Activated CD4-positive, alpha-beta T cell treated with anti-CD3 and anti-CD28 coated beads, Interleukin-2, amount 50 U/mL, for 48 hours (primary cell): Measurements from ENCODE around the gene MBP.

Experiments used
- DNase-seq, 2 experiments: peaks; one replicate each; pipeline ENCODE4 v3.0.0-alpha.2; 2020

The MBP gene

DNA sequence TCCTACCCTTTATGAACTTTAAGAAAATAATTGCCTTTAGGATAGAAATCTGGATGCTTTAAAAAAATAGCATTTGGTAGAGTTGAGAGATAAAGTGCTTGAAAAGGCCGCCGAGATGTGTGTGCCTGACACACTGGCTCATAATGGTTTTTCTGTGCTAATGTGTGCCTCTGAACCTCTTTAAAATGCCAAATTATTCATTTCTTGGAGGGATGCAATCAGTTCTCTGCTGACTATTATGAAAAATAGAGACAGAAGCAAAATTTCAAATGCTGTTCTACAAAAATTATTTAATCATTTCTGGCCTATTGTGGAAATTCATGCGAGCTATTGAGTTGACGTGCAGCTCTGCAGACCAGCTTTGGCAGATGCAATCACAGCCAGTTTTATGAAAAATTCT is 18.0 kb upstream of the MBP start:
- no peak for DNase-seq

DNA sequence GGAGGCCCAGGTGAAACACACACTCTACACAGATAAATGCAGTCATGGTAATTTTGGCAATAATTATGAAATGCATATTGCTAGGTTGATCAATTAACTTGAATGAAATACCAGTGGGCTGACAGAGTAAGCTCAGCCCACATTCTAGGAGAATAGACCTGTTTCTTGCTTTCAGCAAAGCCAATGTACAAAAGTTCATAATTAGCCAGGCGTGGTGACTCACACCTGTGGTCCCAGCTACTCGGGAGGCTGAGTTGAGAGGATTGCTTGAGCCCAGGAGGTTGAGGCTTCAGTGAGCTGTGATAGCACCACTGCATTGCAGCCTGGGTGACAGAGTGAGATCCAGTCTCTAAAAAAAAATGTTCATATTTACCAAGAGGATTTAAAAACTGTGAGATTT is 15.7 kb upstream of the MBP start:
- DNase-seq, result no peak

DNA sequence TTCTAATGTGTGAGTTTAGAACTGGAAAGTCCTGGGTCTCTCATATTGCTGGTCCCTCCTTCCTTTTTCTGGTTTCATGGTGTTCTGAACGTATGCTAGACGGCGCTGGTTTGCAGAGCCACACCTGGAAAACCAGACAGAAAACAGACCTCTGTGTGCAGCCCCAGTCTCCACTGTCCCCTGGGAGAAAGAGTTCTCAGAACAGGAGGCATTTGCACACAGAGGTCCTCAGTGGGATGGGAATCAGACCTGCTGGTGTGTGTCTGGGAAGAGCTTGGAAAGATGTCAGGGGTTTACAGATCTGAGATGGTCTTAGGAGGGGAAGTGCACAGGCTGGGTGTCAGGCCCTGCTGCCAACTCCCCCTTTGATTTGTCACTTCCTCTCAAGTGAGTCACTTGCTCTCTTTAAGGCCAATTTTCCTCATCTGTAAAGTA is 14.9 kb upstream of the MBP start:
- no peak for DNase-seq

DNA sequence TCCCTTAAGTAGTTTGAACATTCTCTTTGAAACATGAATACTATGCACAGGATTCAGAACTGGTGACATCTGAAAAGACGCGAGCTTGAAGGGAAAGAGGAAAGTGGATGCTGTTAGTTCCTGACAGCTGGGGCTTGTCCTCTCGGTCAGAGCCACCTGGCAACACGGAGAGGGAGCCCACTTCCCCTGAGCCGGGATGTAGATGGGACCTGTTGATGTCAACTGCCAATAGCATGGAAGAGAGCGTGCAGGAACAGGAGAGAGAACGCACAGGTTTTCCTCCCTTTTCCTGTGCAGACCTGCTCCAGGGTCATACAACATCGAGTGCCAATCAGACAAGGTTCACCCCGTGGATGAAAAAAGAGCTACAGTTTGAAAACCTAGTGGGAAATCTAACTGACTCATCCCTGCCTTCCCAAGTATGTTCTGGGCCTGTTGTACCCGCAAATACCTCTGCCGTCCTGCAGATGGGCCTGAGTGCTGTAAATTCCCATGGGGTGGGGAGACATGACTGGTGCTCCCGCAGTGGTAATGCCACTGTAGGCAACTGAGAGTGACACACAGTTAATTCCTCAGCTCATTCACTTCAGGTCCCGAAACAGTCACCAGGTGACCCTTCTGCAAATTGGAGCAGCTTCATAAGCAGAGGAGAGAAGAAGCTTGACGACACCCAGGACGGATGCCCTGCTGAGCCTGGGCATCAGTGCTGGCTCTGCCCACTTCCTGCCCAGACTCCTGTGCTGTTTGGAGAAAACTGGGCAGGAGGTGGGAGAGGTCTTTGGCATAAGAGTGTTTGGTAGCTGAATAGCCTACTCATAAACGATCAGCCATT is 13.9 kb upstream of the MBP start:
- DNase-seq, result no peak

DNA sequence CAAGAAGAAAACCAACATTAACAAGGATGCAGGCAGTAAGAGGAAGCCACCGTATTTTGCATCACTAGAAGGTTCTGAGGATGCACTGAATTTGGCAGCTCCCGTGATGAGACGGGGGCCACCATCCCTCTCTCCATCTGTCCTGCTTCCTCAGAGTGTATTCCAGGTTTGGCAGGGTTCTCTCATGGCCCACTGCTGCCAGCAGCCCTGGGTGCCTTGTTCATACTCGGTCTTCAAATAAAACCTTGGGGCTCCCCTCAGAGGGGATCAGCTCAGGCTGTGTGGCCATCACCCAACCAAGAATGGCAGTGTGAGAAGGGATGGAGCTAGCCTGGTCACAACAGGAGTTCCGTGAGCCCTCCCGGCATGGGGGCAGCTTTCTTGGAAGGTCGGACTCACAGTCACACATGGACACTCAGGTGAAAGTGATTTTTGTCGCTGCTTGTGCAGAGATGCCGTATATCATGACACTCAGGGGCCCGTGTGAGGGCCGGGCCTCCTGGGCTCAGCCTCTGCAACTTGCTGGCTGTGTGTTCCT is 12.8 kb upstream of the MBP start:
- DNase-seq, result no peak

DNA sequence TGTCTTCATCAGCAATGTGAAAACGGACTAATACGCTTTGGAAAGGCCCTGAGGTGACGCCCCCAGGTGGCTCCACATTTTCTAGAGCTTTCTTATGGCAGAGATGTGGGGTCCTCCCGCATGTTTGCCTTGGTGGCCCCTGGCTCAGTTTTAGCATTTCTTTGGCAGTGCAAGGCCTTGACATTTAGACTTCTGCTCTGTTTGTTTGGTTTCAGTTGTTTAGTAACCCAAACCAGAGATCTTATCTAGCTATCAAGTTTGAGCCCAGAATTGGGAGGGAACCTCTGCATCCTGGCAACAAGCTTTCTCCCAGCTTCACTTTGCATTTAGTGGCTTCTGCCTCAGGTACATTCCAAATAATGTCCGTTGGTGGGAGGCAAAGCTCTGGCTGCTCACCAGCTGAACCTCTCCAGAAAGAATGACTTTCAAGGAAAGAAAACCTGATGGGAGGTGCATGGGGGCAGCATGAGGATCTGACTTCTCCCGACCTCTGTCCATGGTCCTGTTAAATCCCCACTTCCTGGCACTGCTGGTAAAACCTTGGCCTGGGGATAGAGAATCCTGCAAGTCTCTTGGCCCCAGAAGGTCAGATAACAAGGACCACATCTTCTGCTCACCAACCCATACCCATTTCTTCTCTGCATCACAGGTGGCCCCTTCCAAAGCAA is 12.0 kb upstream of the MBP start:
- DNase-seq, result no peak

DNA sequence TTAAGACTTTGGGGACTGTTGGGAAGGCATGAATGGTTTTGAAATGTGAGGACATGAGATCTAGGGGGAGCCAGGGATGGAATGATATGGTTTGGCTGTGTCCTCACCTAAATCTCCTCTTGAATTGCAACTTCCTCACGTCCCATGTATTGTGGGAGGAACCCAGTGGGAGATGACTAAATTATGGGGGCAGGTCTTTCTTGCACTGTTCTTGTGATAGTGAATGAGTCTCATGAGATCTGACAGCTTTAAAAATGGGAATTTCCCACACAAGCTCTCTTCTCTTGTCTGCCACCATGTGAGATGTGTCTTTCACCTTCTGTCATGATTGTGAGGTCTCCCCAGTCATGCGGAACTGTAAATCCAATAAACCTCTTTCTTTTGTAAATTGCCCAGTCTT is 11.5 kb upstream of the MBP start:
- no peak for DNase-seq

DNA sequence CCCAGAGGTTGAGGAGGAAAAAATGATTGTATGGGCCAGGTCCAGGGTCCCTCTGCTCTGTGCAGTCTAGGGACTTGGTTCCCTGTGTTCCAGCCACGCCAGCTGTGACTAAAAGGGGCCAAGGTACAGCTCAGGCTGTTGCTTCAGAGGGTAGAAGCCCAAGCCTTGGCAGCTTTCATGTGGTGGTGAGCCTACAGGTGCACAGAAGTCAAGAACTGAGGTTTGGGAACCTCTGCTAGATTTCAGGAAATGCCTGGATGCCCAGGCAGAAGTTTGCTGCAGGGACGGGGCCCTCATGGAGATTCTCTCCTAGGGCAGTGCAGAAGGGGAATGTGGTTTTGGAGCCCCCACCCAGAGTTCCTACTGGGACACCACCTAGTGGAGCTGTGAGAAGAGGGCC is 10.6 kb upstream of the MBP start:
- DNase-seq, result no peak

DNA sequence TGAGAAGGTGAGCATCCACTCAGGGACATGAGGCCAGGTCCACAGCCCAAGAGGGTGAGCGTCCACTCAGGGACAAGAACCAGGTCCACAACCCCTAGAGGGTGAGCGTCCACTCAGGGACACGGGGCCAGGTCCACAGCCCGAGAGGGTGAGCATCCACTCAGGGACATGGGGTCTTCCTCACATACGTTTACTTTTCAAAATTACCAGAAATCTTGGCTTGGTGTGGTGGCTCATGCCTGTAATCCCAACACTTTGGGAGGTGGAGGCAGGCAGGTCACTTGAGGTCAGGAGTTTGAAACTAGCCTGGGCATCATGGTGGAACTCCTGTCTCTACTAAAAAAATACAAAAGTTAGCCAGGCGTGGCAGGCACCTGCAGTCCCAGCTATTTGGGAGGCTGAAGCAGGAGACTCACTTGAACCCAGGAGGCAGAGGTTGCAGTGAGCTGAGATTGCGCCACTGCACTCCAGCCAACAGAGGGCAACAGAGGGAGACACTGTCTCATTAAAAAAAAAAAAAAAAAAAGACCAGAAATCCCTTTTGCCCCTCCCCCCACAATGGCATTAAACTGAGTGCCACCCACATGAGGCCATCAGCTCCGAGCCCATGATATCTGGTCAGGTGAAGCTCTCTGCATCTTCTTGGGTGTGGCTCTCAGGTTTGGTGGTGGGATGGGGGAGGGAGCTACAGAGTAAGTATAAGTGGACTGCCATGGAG is 9.0 kb upstream of the MBP start:
- DNase-seq, result no peak

DNA sequence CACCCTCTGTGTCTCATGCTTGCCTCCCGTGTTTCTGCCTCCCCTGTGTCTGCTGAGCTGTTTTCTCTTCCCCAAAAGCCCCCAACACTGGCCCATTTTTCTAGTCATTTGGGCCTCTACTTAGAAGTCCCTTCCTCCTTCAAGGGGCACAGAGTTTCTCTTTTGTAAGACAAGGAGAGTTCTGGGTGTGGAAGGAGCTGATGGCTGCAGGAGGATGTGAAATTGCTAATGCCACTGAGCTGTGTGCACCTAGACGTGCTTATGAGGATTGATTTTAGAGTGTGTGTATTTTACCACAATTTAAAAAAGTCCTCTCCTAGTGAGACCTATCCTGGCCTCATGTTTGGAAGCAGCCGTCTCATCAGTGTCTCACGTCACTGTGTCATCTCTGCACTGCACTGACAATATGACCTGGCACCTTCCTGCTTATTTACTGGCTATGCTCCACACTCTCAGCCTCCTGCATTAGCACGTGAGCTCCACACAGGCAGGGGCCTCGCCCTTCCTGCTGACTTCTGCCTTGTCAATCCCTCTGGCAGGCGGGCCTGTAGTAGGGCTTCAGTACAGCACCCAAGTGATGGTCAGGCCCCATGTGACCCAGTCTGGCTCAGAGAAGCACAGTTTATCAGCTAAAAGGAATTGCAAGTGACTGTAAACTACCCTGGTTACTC is 8.0 kb upstream of the MBP start:
- DNase-seq, result no peak

DNA sequence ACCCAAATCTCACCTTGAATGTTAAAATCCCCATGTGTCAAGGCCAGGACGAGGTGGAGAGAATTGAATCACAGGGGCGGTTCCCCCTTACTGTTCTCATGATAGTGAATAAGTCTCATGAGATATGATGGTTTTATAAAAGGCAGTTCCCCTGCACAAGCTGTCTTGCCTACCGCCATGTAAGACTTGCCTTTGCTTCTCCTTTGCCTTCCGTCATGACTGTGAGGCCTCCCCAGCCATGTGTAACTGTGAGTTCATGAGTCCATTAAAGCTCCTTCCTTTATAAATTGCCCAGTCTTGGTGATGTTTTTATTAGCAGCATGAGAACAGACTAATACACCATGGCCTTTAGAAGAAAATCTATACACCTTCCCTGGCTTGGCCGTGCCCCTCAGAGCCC is 7.4 kb upstream of the MBP start:
- no peak for DNase-seq

DNA sequence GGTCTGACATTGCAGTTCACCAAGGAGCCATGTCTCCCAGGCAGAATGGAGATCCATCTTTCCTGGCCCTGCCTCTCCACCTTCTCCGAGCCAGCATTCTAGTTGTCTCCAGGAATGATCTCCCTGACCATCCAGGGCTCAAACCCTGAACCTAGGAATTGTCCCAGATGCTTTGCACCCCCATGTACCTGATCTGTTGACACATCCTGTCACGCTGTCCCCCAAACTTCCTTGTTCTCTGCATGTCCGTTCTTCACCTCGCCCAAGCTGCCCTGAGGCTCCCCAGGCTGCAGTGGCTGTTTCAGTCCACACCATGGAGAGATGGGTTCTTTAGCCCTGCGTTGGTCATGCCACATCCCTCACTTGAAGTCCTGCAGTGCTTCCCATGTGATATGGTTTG is 7.0 kb upstream of the MBP start:
- no peak for DNase-seq

DNA sequence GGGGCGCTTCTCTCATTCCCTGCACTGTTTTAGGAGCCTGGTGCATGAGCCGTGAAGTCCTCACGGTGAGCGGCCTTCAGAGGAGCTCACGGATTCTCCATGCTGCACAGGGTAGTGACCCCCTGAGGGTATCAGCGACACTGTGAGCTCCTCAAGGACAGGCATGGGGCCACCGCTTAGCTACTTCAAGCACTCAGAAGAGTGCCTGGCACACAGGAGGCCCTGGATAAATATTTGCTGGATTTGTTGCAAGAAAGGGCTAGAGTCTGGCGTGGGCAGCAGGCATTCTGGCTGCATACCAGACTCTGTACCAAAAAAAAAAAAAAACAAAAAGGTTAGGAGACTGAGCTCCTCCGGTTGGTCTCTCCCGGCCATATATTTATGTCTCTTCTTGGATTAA is 5.7 kb upstream of the MBP start:
- DNase-seq, result no peak

DNA sequence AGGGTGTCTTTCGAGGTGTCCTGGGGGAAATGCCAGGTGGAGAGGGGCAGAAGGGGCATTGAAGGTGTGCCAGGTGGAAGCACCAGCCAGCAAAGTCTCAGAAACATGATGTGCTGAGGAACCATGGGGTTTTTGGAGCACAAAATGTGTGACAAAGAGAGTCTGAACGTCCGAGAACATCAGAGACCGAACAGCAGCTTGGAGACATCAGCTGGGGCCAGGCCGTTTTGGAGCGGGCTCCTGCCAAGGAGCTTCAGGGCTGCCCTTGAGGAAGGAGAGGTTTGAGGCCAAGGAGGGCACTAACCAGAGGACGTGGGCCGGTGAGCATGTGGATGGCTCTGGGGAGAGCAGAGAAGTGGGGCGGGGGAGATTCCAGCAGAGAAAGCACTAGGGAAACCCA is 5.3 kb upstream of the MBP start:
- DNase-seq, result no peak

DNA sequence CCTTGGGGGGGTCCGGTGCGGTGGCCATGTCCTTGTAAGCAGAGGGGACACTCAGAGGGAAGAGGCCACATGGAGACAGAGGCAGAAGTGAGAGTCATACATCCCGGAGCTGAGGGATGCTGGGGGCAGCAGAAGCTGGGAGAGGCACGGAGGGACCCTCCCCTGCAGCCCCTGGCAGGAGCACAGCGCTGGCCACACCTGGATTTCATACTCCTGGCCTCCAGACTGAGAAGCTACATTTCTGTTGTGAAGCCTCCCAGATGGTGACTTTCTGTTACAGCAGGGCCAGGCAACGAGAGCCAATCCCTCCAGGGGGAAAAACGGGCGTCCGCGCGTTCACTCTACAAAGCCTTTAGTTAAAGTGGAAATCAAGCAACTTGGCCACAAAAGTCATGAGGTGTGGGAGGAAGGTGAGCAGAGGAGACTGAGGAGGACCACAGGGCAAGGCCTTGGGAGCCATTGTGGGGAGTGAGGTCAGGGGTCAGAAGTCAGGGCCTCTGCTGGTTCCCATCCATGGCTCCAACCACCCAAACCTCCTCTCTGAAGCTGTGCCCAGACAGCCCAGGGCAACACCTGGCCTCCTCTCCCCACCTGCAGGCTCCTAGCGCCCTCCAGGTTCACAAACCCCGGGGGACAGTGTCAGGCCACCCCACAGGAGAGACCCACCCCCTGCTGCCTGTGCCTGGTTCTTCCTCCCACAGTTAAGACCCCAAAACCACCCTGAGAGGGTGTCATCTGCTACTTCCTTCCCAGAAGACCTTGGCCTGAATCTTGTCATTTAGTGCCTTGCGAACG is 4.5 kb upstream of the MBP start:
- DNase-seq, result no peak

DNA sequence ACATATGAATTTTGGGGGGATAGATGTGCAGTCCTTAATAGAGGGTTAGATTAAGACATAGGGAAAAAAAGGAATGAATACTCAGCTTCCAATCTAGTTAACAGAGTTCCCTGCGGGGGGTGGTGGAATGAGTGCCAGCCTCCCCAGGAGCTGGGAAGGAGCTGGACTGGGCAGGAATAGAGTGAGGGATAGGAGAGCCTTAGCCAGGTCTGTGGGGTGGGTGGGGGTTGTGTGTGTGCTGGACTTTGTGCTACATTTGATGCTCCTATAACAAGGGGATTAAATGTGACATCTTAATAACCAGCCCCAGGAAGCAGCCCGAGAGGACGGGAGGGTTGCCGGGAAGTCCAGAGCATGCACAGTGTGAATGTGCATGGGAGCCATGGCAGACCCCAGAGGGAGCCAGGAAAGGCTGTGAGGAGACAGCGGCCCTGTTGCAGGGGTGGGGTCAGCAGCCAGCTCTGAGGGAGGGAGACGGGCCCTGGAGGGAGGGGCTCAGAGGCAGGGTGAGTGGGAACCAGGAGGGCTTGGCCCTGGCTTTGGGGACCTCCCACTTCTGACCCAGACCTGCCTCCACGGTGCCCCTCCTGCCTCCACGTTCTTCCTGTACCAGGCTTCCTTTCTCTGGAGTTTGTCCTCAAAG is 3.6 kb upstream of the MBP start:
- DNase-seq, result no peak

DNA sequence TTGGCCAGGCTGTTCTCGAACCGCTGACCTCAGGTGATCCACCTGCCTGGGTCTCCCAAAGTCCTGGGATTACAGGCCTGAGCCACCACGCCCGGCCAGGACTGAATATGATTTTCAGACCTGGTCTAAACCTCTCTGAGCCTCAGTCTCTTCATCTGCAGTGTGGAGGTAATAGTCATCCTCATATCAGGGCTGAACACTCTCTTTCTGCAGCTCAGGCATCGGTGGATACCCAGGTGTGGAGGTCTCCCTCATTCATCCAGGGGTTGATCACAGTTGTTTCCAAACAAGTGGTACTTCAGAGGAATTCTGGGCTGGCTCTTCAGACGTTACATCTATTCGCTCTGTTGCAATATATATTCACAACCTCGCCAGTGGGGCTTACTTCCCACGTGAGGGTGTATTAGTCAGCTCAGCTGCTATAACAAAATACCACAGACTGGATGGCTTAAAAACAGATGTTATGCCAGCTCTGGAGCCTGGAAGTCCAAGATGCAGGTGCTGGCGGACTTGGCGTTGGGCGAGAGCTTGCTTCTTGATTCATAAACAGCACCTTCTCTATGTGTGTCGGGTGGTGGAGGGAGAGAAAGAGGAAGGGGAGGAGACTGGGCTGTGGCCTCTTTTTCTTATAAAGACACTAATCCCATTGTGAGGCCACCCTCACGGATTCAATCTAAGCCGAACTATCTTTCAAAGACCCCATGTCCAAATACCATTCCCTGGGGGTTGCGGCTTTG is 2.9 kb upstream of the MBP start:
- DNase-seq, result no peak

DNA sequence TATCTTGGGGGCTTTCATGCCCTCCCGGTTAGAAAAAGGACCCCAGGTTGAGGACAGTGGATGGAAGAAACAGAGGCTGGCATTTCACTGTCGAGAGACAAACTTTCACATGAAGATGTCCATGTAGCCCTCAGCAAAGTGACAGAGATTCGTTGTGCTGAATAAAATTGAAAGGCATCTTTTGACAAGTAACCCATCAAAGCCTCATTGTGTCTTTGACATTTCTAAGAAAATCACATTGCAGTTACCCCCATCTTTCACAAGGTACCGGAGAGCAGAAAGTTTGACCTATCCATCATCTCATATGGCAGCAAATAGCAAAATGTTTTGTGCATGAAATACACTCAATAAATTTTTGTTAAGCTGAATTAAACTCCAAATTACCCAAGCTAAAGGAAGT is 2.0 kb upstream of the MBP start:
- no peak for DNase-seq

DNA sequence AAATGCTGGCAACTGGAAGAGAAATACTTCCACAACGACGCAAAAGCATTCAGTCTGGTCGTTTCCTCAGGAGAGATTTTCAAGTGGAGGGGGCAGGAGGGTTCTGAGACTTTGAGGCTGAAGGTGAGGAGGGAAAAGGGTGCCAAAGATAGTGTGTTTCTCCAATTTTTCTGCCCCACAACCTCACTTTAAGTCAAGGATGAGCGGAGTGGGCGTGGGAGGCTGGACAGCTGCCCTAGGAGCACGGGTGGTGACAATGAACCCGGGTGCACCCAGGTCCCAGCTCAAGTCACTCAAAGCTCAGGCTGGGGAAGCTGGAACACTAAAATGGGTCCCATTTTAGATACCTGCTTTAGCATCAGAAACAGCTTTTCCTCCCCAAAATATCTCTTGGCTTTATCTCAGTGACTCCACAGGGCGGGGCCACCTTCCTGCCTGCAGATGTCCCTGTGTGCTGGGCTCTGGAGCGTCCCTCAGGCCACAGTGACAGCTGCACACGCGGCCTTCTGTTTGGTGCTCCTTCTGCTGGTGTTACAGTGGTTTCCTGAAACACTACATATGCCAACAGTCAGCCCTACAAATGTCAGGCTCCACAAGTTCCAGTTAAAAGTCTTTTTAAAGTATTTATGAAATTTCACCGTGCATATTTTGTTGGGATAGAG is 1.4 kb upstream of the MBP start:
- no peak for DNase-seq

DNA sequence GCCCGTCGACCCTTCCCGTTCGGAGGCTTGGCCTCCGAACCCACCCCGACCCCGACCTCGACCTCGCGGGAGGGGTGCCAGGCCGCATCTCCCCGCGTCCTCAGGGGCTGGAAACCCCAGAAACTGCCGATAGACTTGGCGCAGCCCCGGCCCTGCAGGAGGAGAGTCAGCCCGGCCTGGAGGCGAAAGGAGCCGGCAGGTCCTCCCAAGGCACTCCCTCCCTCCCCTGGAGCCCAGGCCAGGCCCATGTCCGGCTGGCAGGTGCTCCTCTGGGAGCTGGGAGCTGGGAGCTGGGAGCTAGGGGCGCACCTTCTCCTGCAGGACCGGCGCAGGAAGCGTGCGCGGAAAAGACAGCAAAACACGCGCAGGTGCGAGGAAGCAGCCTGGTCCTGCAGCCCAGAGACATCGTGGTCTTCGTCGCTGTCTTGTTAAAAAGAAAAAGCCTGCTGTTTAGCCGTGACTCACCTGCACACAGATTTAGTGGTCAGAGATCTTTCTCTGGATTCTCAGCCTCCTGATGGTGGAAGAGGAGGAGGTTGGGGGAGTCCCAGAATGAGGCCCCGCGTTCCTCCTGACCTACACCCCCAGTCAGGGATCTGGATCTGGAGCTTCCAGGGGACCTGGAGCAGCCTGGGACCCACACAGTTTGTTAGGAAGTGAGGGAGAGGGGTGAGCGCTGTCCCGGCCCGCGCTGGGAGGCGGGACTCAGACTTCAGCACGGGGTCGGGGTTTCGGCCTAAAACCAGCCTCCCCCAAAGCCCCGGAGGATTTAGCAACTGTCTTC is 660 bp upstream of the MBP start:
- DNase-seq, result no peak
